Neural progenitor cell (in vitro differentiated cells): ENCODE results near the gene DVL2. TPM values are rescaled to one million over a fixed set of nuclear protein-coding genes. Genes with fewer than 3 reads are reported as not detected.

ENCODE experiments used
- DNase-seq: peaks from one replicate; pipeline ENCODE4 v3.0.0-alpha.2; 2016; ENCODE audit warnings: low spot score
- H2AFZ ChIP-seq: fragments of 200-600 bp; sonication (generic); replicated peaks from 2 replicates; pipeline ENCODE4 v1.6.1; 2016; ENCODE audit warnings: antibody characterized with exemption
- H3F3A ChIP-seq: fragments of 200-600 bp; sonication (generic); 2 replicates; pipeline ENCODE4 v1.6.1; 2016; ENCODE audit warnings: antibody characterized with exemption, low read depth
- H3K27ac ChIP-seq: fragments of 200-600 bp; sonication (generic); 2 replicates; pipeline ENCODE4 v1.5.1; 2016; ENCODE audit warnings: mild to moderate bottlenecking
- H3K27me3 ChIP-seq: fragments of 200-600 bp; sonication (generic); 2 replicates; pipeline ENCODE4 v1.6.1; 2016; ENCODE audit warnings: mild to moderate bottlenecking, moderate library complexity
- H3K36me3 ChIP-seq: fragments of 200-600 bp; sonication (generic); 2 replicates; pipeline ENCODE4 v1.5.1; 2016
- H3K4me1 ChIP-seq: fragments of 200-600 bp; sonication (generic); 2 replicates; pipeline ENCODE4 v1.6.1; 2016; ENCODE audit warnings: mixed run types
- H3K4me2 ChIP-seq: fragments of 200-600 bp; sonication (generic); 2 replicates; pipeline ENCODE4 v1.6.1; 2016
- H3K4me3 ChIP-seq: fragments of 200-600 bp; sonication (generic); 2 replicates; pipeline ENCODE4 v1.5.1; 2016
- H3K79me2 ChIP-seq: fragments of 200-600 bp; sonication (generic); 2 replicates; pipeline ENCODE4 v1.6.1; 2016; ENCODE audit warnings: low read depth
- H3K9ac ChIP-seq: fragments of 200-600 bp; sonication (generic); 2 replicates; pipeline ENCODE4 v1.6.1; 2016
- H3K9me3 ChIP-seq: fragments of 200-600 bp; sonication (generic); 2 replicates; pipeline ENCODE4 v1.5.1; 2016; ENCODE audit warnings: low read depth
- H4K20me1 ChIP-seq: fragments of 200-600 bp; sonication (generic); 2 replicates; pipeline ENCODE4 v1.6.1; 2016; ENCODE audit warnings: low read depth
- H3K27ac Mint-ChIP-seq: 3 replicates; pipeline ENCODE4 v1.8.0; 2021; ENCODE audit warnings: mixed read lengths
- H3K27me3 Mint-ChIP-seq: 2 replicates; pipeline ENCODE4 v1.8.0; 2022; ENCODE audit warnings: low read depth, mild to moderate bottlenecking, inconsistent platforms, moderate library complexity, mixed read lengths; ENCODE audit not compliant: insufficient read depth
- H3K36me3 Mint-ChIP-seq: 3 replicates; pipeline ENCODE4 v1.8.0; 2021; ENCODE audit warnings: mixed read lengths
- H3K4me1 Mint-ChIP-seq: 3 replicates; pipeline ENCODE4 v1.8.0; 2021; ENCODE audit warnings: mixed read lengths
- H3K4me3 Mint-ChIP-seq: 3 replicates; pipeline ENCODE4 v1.8.0; 2021; ENCODE audit warnings: mild to moderate bottlenecking, moderate library complexity, mixed read lengths
- H3K9me3 Mint-ChIP-seq: 3 replicates; pipeline ENCODE4 v1.8.0; 2020; ENCODE audit warnings: mixed read lengths
- EZH2 ChIP-seq: fragments of 200-600 bp; sonication (generic); IDR thresholded peaks from 2 replicates; pipeline ENCODE4 v1.6.1; 2017; ENCODE audit warnings: antibody characterized with exemption, mild to moderate bottlenecking, moderate library complexity
- EZH2phosphoT487 ChIP-seq: fragments of 200-600 bp; sonication (generic); IDR thresholded peaks from 2 replicates; pipeline ENCODE4 v1.6.1; 2017; ENCODE audit warnings: antibody characterized with exemption
- total RNA-seq: library from RNA; depleted of rRNA; stranded (reverse); fragments of >200 nt; gene quantifications from 2 replicates; pipeline ENCODE4 v1.2.3, GENCODE V29; 2015; ENCODE audit warnings: low replicate concordance
- TF ChIP-seq, protein P1 (sequence below): fragments of 200-600 bp; sonication (generic); IDR thresholded peaks from 2 replicates; pipeline ENCODE4 v1.5.1; 2017; ENCODE audit warnings: antibody characterized with exemption, mild to moderate bottlenecking

Gene DVL2
- total RNA-seq, 1 donor from 2014 or later, result 43.9 TPM

- no peak overlapping the region for H3K27ac ChIP-seq
- H3K27me3 ChIP-seq, result no peaks in the 10 kb centered on the region
- peaks cover 14% of the 10 kb centered on the region for H4K20me1 ChIP-seq
- H3K9ac ChIP-seq, result no peak overlapping the region
- Mint-ChIP-seq H3K9me3 (no peaks in the 10 kb centered on the region), H3K4me3 (no peak overlapping the region), H3K27ac (peak overlapping the region; percentile 78), H3K4me1 (peaks cover 14% of the 10 kb centered on the region), H3K36me3 (peaks cover 35% of the 10 kb centered on the region), H3K27me3 (peaks cover 7% of the 10 kb centered on the region)
- TF ChIP-seq EZH2phosphoT487 (no peak), EZH2 (no peak)
- TF ChIP-seq, protein P1, sequence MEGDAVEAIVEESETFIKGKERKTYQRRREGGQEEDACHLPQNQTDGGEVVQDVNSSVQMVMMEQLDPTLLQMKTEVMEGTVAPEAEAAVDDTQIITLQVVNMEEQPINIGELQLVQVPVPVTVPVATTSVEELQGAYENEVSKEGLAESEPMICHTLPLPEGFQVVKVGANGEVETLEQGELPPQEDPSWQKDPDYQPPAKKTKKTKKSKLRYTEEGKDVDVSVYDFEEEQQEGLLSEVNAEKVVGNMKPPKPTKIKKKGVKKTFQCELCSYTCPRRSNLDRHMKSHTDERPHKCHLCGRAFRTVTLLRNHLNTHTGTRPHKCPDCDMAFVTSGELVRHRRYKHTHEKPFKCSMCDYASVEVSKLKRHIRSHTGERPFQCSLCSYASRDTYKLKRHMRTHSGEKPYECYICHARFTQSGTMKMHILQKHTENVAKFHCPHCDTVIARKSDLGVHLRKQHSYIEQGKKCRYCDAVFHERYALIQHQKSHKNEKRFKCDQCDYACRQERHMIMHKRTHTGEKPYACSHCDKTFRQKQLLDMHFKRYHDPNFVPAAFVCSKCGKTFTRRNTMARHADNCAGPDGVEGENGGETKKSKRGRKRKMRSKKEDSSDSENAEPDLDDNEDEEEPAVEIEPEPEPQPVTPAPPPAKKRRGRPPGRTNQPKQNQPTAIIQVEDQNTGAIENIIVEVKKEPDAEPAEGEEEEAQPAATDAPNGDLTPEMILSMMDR, result no peak
- no peaks in the 10 kb centered on the region for H3F3A ChIP-seq
- no peak for DNase-seq
- no peak overlapping the region for H3K4me3 ChIP-seq
- H3K79me2 ChIP-seq, result no peaks in the 10 kb centered on the region
- no peaks in the 10 kb centered on the region for H3K9me3 ChIP-seq
- H3K4me2 ChIP-seq, result no peak overlapping the region
- no peaks in the 10 kb centered on the region for H3K36me3 ChIP-seq
- H2AFZ ChIP-seq, result no peak overlapping the region
- H3K4me1 ChIP-seq, result no peaks in the 10 kb centered on the region
Observed at GRCh38 chr17:7192271-7192937, 41.9 kb downstream of the DVL2 start.

DNA sequence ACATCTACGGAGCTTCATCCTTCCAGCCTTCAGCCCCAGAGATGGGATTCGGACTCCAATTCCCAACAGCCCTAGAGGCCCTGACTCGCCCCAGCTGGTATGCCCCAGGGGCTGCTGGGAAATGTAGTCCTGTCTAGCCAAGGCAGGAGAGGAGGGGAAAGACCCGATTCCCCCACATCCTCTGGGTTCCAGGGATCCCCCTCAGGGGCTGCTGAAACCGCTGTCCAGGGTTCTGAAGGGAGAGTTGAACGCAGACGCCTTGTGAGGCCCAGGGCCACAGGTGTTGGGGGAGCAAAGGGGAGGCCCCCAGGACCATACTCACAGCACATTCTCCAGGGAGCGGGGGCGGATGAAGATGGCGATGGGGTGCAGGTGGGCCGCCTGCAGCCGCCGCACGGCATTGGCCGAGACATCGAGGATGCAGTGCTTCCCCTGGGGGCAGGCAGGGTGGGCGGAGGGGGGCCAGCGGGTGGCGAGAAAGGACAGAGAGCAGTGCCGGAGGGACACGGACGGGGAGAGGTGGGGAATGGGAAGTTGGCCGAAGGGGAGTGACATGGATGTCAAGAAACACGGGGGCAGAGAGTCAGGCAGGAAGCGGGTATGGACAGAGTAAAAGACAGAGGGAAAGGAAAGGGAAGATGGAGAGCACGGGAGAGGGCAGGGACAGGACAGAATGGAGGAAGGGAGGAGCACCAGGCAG, 42.6 kb downstream of the DVL2 start:
- no peaks in the 10 kb centered on the region for H3K9me3 ChIP-seq
- Mint-ChIP-seq H3K9me3 (no peaks in the 10 kb centered on the region), H3K27ac (peak overlapping the region; percentile 78), H3K27me3 (peaks cover 7% of the 10 kb centered on the region), H3K4me1 (peaks cover 14% of the 10 kb centered on the region), H3K4me3 (no peak overlapping the region), H3K36me3 (peaks cover 35% of the 10 kb centered on the region)
- no peak overlapping the region for H2AFZ ChIP-seq
- H3K4me1 ChIP-seq, result no peaks in the 10 kb centered on the region
- TF ChIP-seq EZH2phosphoT487, result no peak
- TF ChIP-seq, protein P1, result no peak
- no peak for TF ChIP-seq EZH2
- no peaks in the 10 kb centered on the region for H3K79me2 ChIP-seq
- H4K20me1 ChIP-seq, result peaks cover 14% of the 10 kb centered on the region
- H3K9ac ChIP-seq, result no peak overlapping the region
- no peak overlapping the region for H3K27ac ChIP-seq
- no peak overlapping the region for H3K4me2 ChIP-seq
- no peaks in the 10 kb centered on the region for H3K36me3 ChIP-seq
- peaks cover 3% of the 10 kb centered on the region for H3F3A ChIP-seq
- H3K4me3 ChIP-seq, result no peak overlapping the region
- peak; percentile 86 for DNase-seq
- no peaks in the 10 kb centered on the region for H3K27me3 ChIP-seq

DNA sequence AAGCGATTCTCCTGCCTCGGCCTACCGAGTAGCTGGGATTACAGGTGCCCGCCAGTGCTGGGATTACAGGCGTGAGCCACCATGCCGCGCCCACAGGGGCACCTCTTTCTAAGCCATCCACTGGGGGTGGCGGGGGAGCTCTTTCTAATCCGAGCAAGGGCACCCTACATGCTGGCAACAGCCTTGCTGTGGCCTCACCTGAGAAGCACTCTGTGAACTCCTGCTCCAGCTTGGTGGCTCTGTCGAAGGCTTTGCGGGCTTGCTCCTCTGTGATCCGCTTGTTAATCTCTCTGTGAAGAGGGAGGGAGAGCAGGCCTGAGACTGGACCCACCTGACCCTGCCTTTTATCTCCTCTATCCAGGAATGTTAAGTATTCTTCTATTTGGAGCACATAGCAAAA, 43.2 kb downstream of the DVL2 start:
- Histone ChIP-seq H3F3A (peaks cover 8% of the 10 kb centered on the region), H3K27ac (no peak overlapping the region), H3K4me2 (no peak overlapping the region), H2AFZ (no peak overlapping the region), H3K27me3 (no peaks in the 10 kb centered on the region), H3K9ac (no peak overlapping the region), H3K79me2 (no peaks in the 10 kb centered on the region), H3K4me1 (no peaks in the 10 kb centered on the region), H3K9me3 (no peaks in the 10 kb centered on the region), H3K36me3 (no peaks in the 10 kb centered on the region), H4K20me1 (peaks cover 14% of the 10 kb centered on the region), H3K4me3 (no peak overlapping the region)
- Mint-ChIP-seq H3K9me3 (no peaks in the 10 kb centered on the region), H3K36me3 (peaks cover 32% of the 10 kb centered on the region), H3K4me1 (peaks cover 14% of the 10 kb centered on the region), H3K27me3 (peaks cover 11% of the 10 kb centered on the region), H3K4me3 (peak overlapping the region; percentile 24), H3K27ac (no peak overlapping the region)
- DNase-seq, result no peak
- TF ChIP-seq EZH2phosphoT487 (no peak), EZH2 (no peak)
- TF ChIP-seq, protein P1, result no peak
